NCI-H2107 (cell line): ENCODE measurements around the gene INPP5E.

Source experiments
- DNase-seq: peaks from one replicate; lab custom pipeline; 2025; lab: John Stamatoyannopoulos, UW

The INPP5E gene

GRCh38 chr9:136385015-136385414, 54.6 kb downstream of the INPP5E start:
- DNase-seq: no peak

GRCh38 chr9:136383436-136383835, 56.2 kb downstream of the INPP5E start:
- no peak for DNase-seq

- DNase-seq: no peak
Measured at GRCh38 chr9:136381966-136382513, 57.6 kb downstream of the INPP5E start.

GRCh38 chr9:136381311-136381710, 58.3 kb downstream of the INPP5E start:
- DNase-seq: no peak

GRCh38 chr9:136380381-136380780, 59.3 kb downstream of the INPP5E start:
- no peak for DNase-seq

GRCh38 chr9:136379891-136380290, 59.8 kb downstream of the INPP5E start:
- no peak for DNase-seq

GRCh38 chr9:136379401-136379800, 60.2 kb downstream of the INPP5E start:
- no peak for DNase-seq

GRCh38 chr9:136379003-136379287, 60.7 kb downstream of the INPP5E start:
- DNase-seq: no peak
